ENCODE results near the gene IL17D.
A peak's percentile ranks its signal among the peaks of the same experiment; 100 is the strongest.

IL17D gene

DNA sequence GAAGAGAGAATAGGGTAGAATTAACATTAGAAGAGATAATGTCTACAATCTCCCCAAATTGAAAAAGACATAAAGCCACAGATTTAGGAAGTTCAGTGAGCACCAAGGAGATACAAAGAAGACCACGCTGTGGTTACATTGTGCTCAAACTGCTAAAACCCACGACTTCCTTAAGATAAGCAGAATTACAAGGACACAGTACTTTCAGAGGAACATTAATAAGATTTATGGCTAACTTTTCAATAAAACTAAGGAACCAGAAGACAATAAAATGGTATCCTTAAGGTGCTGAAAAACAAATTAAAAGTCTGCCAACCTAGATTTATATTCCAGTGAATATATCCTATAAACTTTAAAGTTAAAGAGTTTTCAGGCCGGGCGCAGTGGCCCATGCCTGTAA, 7.4 kb upstream of the IL17D start:
- DNase-seq: peak; percentile 77

DNA sequence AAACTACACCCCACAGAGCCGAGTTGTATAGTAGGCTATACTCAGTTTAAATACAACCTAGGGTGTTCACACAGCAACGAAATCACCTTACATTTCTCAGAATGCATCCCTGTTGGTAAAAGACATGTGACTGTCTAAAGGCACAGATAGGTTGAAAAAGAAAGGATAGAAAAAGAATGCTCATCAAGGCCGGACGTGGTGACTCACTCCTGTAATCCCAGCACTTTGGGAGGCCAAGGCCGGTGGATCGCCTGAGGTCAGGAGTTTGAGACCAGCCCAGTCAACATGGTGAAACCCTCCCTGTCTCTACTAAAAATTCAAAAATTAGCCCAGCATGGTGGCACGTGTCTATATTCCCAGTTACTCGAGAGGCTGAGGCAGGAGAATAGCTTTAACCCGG, 3.8 kb upstream of the IL17D start:
- no peak for DNase-seq

DNA sequence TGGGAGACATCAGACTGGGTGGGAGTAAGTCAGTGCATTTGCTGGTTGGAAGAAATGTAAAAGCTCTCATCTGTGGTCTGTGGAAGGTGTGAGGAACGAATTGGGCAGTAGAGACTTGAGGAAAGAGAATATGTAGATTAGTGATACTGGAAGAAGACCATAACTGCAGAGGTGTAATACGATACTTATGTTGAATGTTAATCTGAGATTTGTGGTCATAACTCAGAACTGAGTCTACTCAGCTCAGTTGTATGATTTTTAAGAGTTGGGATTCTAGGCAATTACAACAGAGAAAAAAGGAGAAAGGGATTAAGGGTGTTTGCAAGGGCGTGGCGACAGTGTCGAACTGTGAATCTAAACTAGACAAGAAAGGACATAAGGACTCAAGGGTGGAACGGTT, 3.2 kb upstream of the IL17D start:
- no peak for DNase-seq

DNA sequence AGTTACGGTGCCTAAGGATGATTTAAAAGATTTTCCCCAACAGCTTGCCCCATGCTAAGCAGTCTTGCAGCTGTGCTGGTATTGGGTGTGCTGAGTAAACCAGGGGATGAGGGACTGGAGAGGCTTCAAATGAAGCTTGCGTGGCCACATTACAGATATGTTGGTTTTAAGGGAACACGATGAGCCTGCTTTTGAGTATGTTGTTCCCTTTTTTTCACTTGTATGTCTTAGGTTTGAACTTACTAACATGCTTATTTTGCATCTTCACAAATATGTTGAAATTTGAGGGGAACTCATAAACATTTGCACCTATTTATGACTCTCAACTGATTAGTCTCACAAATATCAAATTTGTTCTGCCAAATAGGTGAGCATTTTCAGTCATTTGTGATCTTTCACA, 2.0 kb upstream of the IL17D start:
- no peak for DNase-seq

DNA sequence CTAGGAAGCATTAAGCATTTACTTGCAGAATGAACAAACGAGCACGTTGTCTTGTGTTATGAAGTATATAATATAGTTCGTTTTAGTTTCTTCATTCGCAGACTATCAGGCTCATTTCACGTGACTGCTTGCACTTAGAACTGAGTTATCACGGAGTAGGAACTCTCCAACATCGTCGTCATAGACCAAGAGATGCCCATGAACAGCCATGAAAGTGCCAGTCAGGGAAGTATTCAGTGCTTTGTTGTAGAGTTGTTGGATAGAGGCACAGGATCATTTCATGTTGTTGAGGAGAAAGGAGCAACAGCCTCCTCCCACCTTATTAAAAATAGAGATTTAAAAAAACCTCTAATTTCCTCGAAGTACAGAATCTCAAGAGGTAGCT, 977 bp upstream of the IL17D start:
- DNase-seq: peak; percentile 51

DNA sequence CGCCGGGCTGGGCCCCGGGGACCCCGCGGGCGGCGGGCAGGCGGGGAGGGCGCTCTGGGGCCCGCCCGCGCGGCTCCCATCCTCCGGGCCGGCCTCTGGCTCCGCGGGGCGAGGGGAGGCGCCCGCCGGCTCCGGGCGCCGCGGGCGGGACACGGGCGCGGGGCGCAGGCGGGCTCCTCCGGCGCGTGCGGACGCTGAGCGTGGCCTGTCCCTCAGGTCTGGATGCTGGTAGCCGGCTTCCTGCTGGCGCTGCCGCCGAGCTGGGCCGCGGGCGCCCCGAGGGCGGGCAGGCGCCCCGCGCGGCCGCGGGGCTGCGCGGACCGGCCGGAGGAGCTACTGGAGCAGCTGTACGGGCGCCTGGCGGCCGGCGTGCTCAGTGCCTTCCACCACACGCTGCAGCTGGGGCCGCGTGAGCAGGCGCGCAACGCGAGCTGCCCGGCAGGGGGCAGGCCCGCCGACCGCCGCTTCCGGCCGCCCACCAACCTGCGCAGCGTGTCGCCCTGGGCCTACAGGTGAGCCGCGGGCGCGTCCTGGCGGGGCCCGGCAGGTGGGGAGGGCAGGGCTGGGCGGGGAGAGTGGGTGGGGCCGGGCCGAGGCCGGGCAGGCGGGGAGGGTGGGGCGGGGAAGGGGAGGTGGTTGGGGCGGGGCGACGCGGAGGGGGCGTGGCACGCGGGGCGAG, 420 bp downstream of the IL17D start:
- peak; percentile 91 for DNase-seq

DNA sequence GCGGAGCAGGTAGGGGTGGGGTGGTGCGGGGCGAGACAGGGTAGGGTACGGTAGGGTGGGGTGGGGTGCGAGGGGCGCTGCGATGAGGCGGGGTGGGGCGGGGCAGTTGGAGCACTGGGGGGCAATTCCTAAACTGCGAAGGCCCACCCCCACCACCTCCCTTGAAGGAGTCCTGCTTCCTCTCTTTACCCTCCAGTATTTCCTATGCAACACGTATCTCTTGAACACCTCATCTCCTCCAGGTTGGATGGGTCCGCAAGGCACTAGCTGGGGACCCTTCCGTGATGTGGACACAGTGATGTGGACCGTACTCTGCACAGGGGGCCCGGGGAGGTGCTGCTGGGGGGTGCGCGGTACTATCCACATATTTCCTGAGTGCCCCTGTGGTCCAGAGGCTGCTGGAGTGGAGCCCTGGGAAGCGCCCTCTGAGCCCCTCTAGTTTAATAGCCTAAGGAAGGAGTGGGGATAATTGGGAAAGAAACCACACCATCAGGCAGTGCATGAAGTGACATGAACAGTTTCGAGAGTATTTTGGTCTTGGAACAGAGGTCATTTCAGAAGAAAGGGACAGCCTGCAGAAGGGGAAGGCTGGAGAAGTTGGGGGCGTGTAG, 1.1 kb downstream of the IL17D start:
- no peak for DNase-seq

DNA sequence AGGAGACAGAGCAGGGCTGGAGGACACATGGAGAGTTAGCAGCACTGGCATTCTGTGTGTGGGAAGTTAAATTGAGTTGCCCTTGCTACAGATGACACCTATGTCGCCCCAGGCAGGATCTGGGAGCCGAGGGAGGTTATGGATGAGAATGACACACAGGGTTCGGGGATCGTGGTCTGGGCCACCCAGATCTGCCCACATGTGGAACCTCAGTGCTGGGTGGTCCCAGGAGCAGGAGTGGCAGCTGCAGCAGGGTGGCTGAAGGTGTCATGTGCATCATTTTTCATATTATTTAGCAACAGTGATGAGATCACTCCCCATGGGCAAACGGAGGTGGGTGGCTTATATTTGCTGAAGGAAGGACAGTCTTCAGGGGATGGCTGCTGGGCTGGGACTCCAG, 3.2 kb downstream of the IL17D start:
- DNase-seq: no peak

DNA sequence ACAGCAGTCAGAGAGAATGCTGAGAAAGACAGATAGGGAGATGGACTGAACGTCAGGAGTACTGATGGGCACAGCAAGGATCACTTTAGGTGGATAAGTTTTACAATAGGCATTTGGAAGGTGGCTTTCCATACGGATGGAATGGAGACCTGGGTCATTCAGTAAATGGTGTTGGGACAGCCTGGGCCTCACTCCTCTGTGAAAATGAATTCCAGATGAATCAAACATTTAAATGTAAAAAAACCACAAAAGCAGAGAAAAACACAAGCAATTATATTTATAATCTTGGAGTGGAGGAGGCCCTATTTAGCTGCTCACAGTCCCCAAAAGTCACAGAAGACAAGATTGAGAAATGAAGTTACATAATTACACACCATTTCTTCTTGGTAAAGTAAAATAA, 4.7 kb downstream of the IL17D start:
- DNase-seq: no peak

DNA sequence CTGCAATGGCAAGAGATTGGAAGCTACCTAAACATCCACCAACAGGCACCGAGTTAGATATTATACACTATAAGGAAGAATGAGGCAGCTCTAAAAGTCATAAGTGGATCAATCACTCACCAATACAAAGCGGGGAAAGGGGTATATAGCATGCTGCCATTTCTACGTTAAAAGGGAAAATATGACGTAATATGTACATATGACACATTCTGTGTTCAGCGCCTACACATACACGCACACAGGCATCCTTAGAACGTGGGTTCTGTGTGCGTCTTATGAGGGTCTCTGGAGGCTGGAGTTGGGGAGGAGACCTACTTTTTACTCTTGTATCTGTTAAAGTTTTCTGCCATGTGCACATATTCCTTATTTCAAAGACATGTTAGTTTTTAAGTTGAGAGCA, 5.9 kb downstream of the IL17D start:
- DNase-seq: no peak

DNA sequence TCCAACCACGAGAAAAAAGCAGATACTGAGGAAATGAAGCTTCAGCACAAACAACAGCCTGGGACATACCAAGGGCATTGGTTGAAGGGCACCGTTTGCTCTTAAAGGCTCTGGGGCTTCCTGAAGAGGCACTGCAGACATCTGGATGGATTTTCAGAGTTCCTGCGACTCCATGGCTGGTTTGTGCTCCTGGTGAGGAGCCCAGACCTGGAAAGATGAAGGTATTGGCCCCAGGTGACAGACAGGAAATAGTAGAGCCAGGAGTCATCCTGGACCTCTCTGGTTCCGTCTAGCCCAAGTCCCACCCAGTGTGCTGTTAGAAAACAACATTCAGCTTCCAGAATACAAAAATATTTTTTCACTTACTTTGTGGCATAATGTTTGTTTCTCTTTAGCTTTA, 6.3 kb downstream of the IL17D start:
- DNase-seq: no peak

DNA sequence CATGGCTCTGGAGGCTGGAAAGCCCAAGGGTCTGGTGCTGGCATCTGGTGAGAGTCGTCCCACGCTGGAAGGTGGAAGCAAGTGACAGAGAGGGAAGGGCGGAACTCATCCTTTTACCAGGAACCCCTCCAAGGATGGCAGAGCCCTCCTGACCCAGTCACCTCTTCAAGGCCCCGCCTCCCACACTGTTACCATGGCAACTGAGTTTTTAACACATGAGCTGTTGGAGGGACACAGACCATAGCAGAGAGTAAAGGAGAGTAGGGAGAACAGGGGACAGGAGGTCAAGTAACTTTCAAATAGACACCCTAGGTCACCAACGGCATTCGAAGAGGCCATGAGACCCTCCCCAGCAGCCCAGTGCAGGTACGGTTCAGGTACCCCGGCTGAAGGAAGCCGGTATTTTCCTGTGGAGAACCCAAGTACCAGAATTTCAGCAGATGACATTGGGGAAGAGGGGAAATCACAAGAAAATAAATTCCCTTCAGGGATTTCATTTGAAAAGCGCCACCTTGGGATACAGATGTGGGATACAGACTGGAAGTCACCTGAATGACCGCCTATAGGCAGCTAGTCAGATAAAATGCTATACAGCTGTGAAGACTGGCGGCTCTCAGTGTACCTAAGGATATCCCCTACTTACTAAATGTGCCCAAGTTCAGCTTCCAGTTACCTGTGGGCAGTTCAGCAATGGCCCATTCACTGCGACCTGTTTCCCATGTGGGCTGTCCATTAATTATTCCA, 8.0 kb downstream of the IL17D start:
- DNase-seq: peak; percentile 51

DNA sequence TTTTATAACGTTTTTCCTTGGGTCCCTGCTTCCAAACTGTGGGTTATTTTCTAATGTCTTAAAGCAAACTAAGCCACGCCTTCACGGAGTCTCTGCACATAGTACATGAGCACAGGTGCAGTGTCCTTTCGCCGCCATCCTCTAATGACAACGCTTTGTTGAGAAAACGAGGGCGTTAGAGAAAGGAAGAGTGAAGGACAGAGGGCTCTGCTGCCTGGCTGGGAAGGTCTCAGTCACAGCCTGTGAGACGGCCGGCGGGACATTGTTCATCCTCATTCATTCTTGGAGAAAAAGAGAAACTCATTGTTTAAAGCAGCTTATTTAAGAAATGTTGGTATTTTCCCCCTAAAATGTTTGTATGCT, 9.5 kb downstream of the IL17D start:
- no peak for DNase-seq

DNA sequence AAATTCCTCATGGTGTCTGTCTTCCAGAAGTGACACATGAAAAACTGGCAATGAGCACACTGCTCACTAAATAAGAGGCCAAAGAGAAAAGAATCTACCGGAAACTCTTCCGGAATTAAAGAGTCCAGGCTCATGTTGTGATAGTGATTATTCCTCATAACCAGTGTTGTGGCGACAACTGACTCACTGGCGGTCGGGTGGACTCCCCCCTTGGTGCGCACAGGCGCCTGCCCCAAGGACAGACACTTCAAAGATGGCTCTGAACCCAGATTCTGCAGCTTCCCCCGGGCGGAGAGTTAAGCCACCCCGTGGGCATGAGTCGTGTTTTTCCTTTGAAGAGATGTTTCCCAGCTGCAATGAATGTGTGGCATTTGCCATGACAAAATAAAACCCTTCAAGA, 10.3 kb downstream of the IL17D start:
- peak; percentile 27 for DNase-seq

DNA sequence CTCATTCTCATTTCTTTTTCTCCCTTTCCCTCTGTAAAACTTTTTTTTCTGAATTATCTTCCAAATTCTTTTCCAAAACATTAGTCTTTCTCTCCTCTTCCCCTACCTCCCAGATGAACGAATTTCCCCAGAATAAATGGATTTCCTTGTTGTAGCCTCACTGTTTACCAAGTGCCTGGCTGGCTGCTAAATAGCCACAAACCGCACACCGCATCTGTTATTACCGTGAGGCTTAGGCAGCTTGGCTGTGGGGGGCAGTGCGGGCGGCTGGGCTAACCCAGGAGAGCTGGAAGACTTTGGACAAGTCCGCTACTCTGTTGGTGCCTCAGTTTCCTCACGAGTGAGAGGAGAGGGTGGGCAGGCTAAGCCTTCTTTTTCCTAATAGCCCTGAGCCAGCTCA, 10.7 kb downstream of the IL17D start:
- no peak for DNase-seq

DNA sequence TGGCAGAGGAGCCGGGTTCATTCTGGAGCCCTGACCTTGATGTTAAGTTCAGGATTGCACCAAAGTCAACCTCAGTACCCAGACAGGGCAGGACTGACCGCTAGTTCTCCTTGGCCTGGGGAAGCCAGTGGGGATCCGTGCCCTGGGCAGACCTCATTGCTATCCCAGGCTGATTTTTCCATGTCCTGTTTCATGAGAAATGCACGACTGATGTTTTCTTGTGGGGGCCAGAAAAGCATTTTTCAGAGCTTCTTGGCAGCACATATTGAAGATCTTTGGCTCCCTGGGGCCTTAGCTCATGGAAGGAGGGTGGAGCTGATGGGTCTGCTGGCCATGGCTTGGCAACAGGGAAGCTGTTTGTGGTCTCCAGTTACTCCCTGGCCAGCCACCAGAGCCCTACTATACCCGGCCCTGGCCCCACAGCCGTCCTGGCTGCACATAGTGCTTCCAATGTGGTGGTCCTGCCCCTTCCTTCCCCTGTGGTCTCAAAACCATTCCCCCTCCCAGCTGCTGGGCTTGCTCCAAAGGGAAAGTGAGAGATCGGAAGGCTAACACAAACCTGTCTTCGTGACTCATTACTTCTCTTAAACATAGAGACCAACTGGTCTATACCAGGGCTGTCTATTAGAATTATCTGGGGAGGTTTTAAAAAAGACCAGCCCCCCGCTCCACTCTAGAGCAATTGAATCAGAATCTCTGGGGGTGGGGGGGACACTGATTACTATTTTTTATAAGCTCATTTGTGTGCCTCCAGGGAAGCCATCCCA, 11.2 kb downstream of the IL17D start:
- DNase-seq: no peak

DNA sequence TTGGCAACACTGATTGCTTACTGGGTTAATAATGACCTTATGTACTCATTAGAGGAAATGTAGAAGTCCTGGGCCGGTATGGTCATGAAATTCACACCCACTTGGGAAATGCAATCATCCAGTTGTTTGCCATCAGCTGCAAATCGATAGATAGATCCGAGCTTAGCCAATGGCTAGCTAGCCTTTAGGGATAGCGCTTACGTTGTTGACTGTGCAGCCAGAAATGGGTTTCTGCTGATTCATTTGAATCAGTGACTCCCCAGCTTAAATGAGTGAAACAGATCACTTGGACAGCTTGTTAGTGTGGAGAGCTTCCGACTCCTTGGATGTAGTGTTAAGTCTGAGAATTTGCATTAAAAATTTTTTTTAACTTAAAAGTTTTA, 11.8 kb downstream of the IL17D start:
- DNase-seq: no peak

DNA sequence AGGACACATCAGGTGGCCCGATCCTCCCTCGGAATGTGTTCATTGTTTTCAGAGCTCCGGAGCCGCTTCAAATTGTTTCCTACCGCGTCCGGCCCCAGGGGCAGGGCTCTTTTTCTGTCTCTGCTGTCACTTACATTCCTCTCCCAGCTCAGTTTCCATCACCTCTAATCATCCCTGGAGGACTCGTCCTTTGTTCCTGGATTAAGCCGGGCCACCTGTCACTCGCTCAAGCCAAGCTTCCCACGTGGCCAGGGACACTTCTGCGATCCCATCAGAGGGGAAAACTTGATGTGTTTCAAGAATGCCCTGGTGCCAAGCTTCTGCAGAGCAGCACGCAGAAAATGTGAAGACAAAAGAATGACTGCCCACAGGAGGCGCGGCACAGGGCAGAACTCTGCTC, 13.5 kb downstream of the IL17D start:
- no peak for DNase-seq

DNA sequence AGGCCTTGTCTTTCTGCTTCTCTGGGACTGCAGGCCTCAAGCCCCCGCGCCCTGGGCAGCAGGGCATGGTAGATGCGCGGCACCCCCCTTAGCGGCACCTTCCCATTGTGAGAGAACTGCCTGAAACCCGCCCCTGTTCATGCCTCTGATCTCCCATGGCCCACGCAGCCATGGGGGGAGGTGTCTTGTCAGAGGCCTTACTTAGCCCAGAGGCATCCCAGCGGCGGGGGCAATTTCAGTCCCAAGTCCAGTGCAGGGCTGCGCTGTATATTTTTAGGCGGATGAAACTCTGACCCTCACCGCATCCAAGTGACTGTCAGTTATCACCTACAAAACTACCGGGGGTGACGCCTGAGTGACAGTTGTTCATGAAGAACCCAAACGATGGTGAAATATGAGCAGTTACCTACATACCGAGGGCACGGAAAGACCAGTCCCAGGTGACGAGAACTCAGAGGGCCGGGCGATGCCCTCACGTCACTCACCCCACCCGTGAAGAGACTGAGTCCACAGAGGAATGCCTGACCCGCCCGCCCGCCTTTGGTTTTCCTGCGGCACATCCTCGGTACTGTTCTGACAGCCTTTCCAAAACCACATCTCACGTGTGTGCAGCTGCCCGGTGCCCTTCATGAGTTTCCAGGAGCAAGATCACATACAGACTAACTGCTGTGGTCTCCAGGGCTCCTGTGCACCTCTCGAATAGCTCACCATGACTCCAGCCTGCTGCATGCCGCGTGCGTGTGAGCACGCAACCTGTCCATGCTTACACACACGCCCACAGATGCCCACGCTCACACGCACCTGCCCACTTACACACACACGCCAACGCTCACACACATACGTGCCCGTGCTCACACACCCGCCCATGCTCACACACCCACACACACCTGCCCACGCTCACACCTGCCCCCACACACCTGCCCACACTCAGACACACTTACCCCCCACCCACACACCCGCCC, 14.4 kb downstream of the IL17D start:
- DNase-seq: no peak

DNA sequence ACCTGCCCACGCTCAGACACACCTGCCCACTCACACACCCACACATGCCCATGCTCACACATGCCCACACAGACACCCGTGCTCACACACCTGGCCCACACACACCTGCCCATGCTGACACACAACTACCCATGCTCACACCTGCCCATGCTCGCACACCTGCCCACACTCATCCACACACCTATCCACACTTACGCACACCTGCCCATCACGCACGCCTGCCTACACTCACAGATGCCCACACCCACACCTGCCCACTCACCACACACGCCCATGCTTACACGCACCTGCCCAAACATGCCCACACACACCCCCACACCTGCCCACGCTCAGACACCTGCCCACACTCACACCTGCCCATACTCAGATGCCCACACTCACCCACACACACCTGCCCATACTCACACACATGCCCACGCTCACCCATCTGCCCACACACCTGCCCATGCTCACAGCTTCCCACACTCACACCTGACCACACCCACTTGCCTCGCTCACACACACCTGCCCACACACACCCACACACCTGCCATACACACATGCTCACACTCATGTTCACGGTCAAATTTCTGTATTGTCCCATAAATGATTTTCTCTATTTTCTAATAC, 15.6 kb downstream of the IL17D start:
- no peak for DNase-seq

DNA sequence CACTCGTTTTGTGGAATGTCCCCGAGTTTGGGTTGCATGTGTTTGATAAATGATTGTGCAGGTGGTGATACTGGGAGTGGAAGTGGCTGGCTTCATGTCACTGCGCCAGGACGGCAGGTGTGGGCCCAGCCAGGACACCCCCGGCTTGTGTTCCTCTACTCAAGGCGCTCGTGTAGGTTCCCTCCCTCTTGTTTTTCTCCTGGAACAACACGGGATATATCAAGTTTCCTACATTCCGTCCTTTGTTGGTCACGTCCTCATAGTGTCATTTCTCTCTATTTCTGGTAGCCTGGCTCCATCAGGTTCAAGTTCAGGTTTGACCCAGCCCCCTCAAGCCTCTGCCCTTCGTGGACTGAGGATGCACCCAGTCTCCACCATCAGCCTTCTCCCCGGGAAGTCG, 16.3 kb downstream of the IL17D start:
- no peak for DNase-seq

DNA sequence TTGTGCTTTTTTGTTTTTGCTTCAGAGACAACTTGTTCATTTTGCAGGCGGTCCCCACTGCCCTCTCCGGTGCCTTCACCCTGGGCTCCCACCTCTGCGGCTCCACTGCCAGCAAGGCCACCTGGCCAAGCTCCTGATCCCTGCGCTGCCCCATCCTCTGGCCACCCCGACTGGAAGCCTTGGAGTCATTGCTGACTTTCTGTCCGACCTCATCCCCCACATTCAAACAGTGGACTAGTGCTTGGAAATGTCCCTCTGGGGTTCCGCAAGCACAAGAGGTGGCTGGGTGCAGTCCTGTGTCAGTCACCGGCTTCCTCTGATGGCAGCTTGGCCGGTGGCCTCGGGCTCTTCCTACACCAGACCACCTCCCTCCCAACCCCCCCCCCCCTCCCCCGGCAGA, 17.0 kb downstream of the IL17D start:
- no peak for DNase-seq

All from hematopoietic multipotent progenitor cell treated with erythropoietin and hydrocortisone succinate and interleukin-3 and kit ligand, for 4 days (in vitro differentiated cells).